ENCODE results near the gene ARMH3.

- TF ChIP-seq EP300 (IDR thresholded peaks at IDR 0.05) (no peak), CTCF (IDR thresholded peaks at IDR 0.05) (peak; percentile 89 to 96 (median 95)), POLR2AphosphoS5 (IDR thresholded peaks at IDR 0.05) (peak in 1 of 2 donors; percentile 51)
These were observed 46.1 kb downstream of the ARMH3 start for GRCh38 chr10:102009801-102010425.

All from esophagus muscularis mucosa (tissue), 4 donors.